Left lobe of liver (tissue), 2 donors: ENCODE results near the gene CLRN1. TPM values are rescaled to one million over a fixed set of nuclear protein-coding genes. Genes with fewer than 3 reads are reported as not detected.

ENCODE experiments used
- ATAC-seq: fragments of 200-7000 bp; cut with Tn5 transposase; one replicate; pipeline ENCODE4 v1.9.1; 2020; ENCODE audit warnings: mild to moderate bottlenecking, moderate library complexity
- DNase-seq: peaks from one replicate; pipeline ENCODE4 v3.0.0-alpha.2; 2020; ENCODE audit warnings: low spot score
- total RNA-seq: library from RNA; stranded (reverse); gene quantifications from one replicate; pipeline ENCODE4 v1.2.1, GENCODE V29; 2021
- donor health status: DM: no; HTN: no; CAD: no; lungs with moderate emphysema.
- donor health status: DM: no; HTN: yes; CAD: no.

Gene CLRN1
- total RNA-seq, 1 donor from 2014 or later: not detected

- ATAC-seq (peak; percentile 71), DNase-seq (no peak)
Observed at GRCh38 chr3:150925751-150926201, 46.8 kb downstream of the CLRN1 start.

GRCh38 chr3:150922611-150923010, 49.9 kb downstream of the CLRN1 start:
- DNase-seq (no peak), ATAC-seq (no peak)

GRCh38 chr3:150921209-150921608, 51.3 kb downstream of the CLRN1 start:
- no peak for DNase-seq
- ATAC-seq: no peak

GRCh38 chr3:150920236-150920635, 52.3 kb downstream of the CLRN1 start:
- ATAC-seq: no peak

GRCh38 chr3:150917951-150918350, 54.6 kb downstream of the CLRN1 start:
- DNase-seq (no peak), ATAC-seq (no peak)

More at GRCh38 chr3:150920236-150920635, 52.3 kb downstream of the CLRN1 start:
- no peak for DNase-seq

- no peak for DNase-seq
Observed at GRCh38 chr3:150913133-150913922, 59.2 kb downstream of the CLRN1 start.

GRCh38 chr3:150912501-150912900, 60.0 kb downstream of the CLRN1 start:
- ATAC-seq: no peak
- no peak for DNase-seq

More at GRCh38 chr3:150913133-150913922, 59.2 kb downstream of the CLRN1 start:
- no peak for ATAC-seq

- ATAC-seq: no peak
Observed at GRCh38 chr3:150911771-150912170, 60.8 kb downstream of the CLRN1 start.

GRCh38 chr3:150906461-150906860, 66.1 kb downstream of the CLRN1 start:
- ATAC-seq: no peak
- DNase-seq: no peak

More at GRCh38 chr3:150911771-150912170, 60.8 kb downstream of the CLRN1 start:
- no peak for DNase-seq

- ATAC-seq (no peak), DNase-seq (no peak)
Observed at GRCh38 chr3:150905746-150906145, 66.8 kb downstream of the CLRN1 start.

GRCh38 chr3:150905339-150905738, 67.2 kb downstream of the CLRN1 start, which contains the start of gene MINDY4B:
TSS of gene MINDY4B (minus strand) at chr3:150905439. CDS start at chr3:150905439, 0 bp downstream.
- ATAC-seq (no peak), DNase-seq (no peak)

- DNase-seq (no peak), ATAC-seq (no peak)
Observed at GRCh38 chr3:150902988-150903387, 69.5 kb downstream of the CLRN1 start.

- ATAC-seq (no peak), DNase-seq (no peak)
Observed at GRCh38 chr3:150901793-150902192, 70.7 kb downstream of the CLRN1 start.

- DNase-seq: no peak
- no peak for ATAC-seq
Observed at GRCh38 chr3:150899141-150899540, 73.4 kb downstream of the CLRN1 start.

- ATAC-seq: no peak
- no peak for DNase-seq
Observed at GRCh38 chr3:150898046-150898754, 74.3 kb downstream of the CLRN1 start.

GRCh38 chr3:150897592-150897991, 74.9 kb downstream of the CLRN1 start:
- DNase-seq (no peak), ATAC-seq (no peak)

- DNase-seq (no peak), ATAC-seq (no peak)
Observed at GRCh38 chr3:150890831-150891230, 81.7 kb downstream of the CLRN1 start.

GRCh38 chr3:150890295-150890694, 82.2 kb downstream of the CLRN1 start:
- no peak for ATAC-seq
- DNase-seq: no peak

- ATAC-seq (no peak), DNase-seq (no peak)
Observed at GRCh38 chr3:150889106-150889505, 83.4 kb downstream of the CLRN1 start.

GRCh38 chr3:150887031-150887430, 85.5 kb downstream of the CLRN1 start:
- no peak for ATAC-seq
- no peak for DNase-seq

- ATAC-seq (no peak), DNase-seq (no peak)
Observed at GRCh38 chr3:150885535-150885934, 87.0 kb downstream of the CLRN1 start.

- no peak for ATAC-seq
- no peak for DNase-seq
Observed at GRCh38 chr3:150878996-150879575, 93.4 kb downstream of the CLRN1 start.
